Measurements from ENCODE around the gene PARVA. TPM values are rescaled to one million over a fixed set of nuclear protein-coding genes. Genes with fewer than 3 reads are reported as not detected.
"Not testable (repeated sequence)": the region's sequence is repeated elsewhere in the genome, so short reads cannot be mapped to it uniquely, and the experiment has no call there.

Gene PARVA
- total and polyA plus RNA-seq, 9 of the 15 experiments (the other 6 are each of a cell fraction or from before 2014, with no cell fraction given) = 0.11 TPM; not detected in 8

DNA sequence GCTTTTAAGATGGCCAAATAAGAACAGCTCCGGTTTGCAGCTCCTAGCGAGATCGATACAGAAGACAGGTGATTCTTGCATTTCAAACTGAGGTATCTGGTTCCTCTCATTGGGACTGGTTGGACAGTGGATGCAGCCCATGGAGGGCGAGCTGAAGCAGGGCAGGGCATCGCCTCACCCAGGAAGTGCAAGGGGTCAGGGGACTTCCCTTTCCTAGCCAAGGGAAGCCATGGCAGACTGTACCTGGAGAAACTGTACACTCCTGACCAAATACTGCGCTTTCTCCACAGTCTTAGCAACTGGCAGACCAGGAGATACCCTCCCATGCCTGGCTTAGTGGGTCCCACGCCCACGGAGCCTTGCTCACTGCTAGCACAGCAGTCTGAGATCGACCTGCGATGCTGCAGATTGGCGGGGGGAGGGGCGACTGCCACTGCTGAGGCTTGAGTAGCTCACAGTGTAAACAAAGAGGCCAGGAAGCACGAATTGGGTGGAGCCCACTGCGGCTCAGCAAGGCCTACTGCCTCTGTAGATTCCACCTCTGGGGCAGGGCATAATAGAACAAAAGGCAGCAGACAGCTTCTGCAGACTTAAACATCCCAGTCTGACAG lies 11.3 kb upstream of the PARVA start (continued):
- TF ChIP-seq MNT (conservative IDR thresholded peaks at IDR 0.05) (peak; percentile 29 to 48; a peak in 1 of 4 replicates), FOXA3 (CRISPR knock-in tag; conservative IDR thresholded peaks at IDR 0.05 in 1 of 2, IDR thresholded peaks at IDR 0.05 in 1 of 2) (peak; percentile 87 to 92), FOXK2 (conservative IDR thresholded peaks at IDR 0.05 in 1 of 2, IDR thresholded peaks at IDR 0.05 in 1 of 2; ENCODE audit: low read depth in 2 of 2) (peak; percentile 79 to 81; a peak in 3 of 4 replicates), GABPA (tag; conservative IDR thresholded peaks at IDR 0.05; ENCODE audit: low read depth) (0 out of 2 replicates have a peak, but pooled peaks have one; percentile 27), NR2C2 (tag; IDR thresholded peaks at IDR 0.05) (peak; percentile 38; the same call in 1 of the 2 replicates)
- TF ChIP-seq NR2C2 (CRISPR knock-in tag; IDR thresholded peaks at IDR 0.05) = not testable (repeated sequence)

GRCh38 chr11:12367057-12367456 lies 10.3 kb upstream of the PARVA start:
- in situ Hi-C loops (cut with MboI); H3K4me3 ChIP-seq; BruUV-seq (replicated peaks); H3K9me1 ChIP-seq (ENCODE audit: control insufficient read depth, insufficient read depth, low read length); H3K79me2 ChIP-seq (ENCODE audit: control insufficient read depth, insufficient read depth, low read length); H3K27ac ChIP-seq (ENCODE audit: extremely low read depth, low read depth, low read length); H3K36me3 ChIP-seq (ENCODE audit: control insufficient read depth, insufficient read depth, low read length); POLR2A ChIA-PET; H3K9ac ChIP-seq (ENCODE audit: insufficient read depth in 1 of 2, low read depth in 2 of 2, low read length in 2 of 2); DNase-seq (ENCODE audit: extremely low read depth in 1 of 4, low spot score in 3 of 4); ATAC-seq; FAIRE-seq; H3K9me3 ChIP-seq (replicated peaks; ENCODE audit: control insufficient read depth, insufficient read depth, low read depth, low read length); H3K27me3 ChIP-seq (ENCODE audit: control insufficient read depth in 2 of 2, insufficient read depth in 2 of 2, low read length in 2 of 2); intact Hi-C loops (cut with micrococcal nuclease); H3K4me1 ChIP-seq (replicated peaks in 1 of 2; ENCODE audit: control insufficient read depth in 2 of 2, insufficient read depth in 2 of 2, low read length in 2 of 2); H3K4me2 ChIP-seq (ENCODE audit: insufficient read depth, low read length); H4K20me1 ChIP-seq (replicated peaks; ENCODE audit: control insufficient read depth, insufficient read depth, low read length); CTCF ChIA-PET (ENCODE audit: low intra/inter-chr PET ratio); H2AFZ ChIP-seq (ENCODE audit: low read depth, low read length): not testable (repeated sequence)
- 31% methylated on average over 6 of the region's 6 CpGs for WGBS (ENCODE audit: insufficient coverage, low coverage, missing lambda C conversion rate)

Measured in K562 (cell line).